Measurements from ENCODE around the gene ZNF24. TPM values are rescaled to one million over a fixed set of nuclear protein-coding genes. Genes with fewer than 3 reads are reported as not detected.

Gene ZNF24
- polyA plus RNA-seq (2011; rRNA removed): 18.4 and 25.7 TPM in 2 replicates
- polyA minus RNA-seq (2011; rRNA and poly(A)+ RNA removed): 29.0 and 34.7 TPM in 2 replicates

DNA sequence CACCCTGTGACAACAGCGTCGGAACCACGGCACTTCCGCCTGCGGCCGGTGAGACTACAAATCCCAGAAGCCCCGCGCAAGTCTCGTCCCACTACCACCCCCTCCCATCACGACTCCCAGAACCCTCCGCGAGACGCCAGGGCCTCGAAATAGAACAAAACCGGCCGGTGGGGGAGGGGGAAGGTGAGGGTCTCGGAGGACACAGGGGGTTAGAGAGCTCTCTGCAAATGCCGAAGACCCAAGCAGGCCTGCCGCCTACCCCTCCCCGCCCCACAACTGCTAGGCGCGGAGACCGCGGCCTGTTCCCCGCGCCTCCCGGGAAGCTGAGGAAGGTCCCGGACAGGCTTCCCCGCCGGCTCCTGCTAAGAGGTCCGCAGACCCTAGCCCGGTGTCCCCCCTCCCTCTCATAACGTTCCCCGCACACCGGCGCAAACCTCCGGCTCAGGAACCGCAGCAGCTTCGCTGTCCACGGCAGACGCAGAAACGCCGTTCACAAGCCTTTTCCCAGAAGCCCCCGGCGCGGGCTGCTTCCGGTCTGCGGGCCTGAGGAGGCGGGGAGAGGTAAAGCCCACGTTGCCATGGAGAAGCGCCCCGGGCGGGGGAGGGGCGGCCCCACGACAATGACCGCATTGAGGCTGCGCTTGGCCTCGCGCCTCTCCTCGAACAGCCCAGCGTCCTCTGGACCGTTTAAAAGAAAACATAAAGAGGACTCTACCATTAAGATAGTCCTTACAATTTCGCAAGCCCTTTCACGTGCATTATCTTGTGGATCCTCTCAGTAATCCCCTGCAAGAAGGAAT is at the start of gene ZNF24:
Gene ZNF24 (minus strand): TSS at position 485 of the 800 bp plus-strand sequence. CDS start 3,770 bp downstream, outside the sequence.
- Histone ChIP-seq H3K27ac (ENCODE audit: low read depth, low read length) (peak within 1 kb of the TSS; percentile 94), H3K27me3 (ENCODE audit: control insufficient read depth, insufficient read depth, low read length) (no peaks in the 10 kb centered on the region), H3K9me3 (ENCODE audit: control insufficient read depth, insufficient read depth, low read length) (no peaks in the 10 kb centered on the region), H3K4me3 (ENCODE audit: low read depth, low read length) (peak within 1 kb of the TSS; percentile 91)
- TF ChIP-seq, protein P1, sequence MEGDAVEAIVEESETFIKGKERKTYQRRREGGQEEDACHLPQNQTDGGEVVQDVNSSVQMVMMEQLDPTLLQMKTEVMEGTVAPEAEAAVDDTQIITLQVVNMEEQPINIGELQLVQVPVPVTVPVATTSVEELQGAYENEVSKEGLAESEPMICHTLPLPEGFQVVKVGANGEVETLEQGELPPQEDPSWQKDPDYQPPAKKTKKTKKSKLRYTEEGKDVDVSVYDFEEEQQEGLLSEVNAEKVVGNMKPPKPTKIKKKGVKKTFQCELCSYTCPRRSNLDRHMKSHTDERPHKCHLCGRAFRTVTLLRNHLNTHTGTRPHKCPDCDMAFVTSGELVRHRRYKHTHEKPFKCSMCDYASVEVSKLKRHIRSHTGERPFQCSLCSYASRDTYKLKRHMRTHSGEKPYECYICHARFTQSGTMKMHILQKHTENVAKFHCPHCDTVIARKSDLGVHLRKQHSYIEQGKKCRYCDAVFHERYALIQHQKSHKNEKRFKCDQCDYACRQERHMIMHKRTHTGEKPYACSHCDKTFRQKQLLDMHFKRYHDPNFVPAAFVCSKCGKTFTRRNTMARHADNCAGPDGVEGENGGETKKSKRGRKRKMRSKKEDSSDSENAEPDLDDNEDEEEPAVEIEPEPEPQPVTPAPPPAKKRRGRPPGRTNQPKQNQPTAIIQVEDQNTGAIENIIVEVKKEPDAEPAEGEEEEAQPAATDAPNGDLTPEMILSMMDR (IDR thresholded peaks at IDR 0.05; ENCODE audit: low read depth, low read length): no peak
- peak; percentile 67 for DNase-seq (ENCODE audit: low read depth, low spot score)
- CTCF ChIA-PET: interaction anchor here (0.7 to 3.9 kb wide), 3 partner anchors 10 to 247 kb away, joined by 3 to 33 read pairs (median 3); no protein-coding TSS in a partner anchor
- POLR2A ChIA-PET: interaction anchor here (0.6 to 1.7 kb wide), 5 partner anchors 9 to 537 kb away, joined by 3 to 7 read pairs (median 6); partner anchors contain the start of genes ZNF397 and ZSCAN30

DNA sequence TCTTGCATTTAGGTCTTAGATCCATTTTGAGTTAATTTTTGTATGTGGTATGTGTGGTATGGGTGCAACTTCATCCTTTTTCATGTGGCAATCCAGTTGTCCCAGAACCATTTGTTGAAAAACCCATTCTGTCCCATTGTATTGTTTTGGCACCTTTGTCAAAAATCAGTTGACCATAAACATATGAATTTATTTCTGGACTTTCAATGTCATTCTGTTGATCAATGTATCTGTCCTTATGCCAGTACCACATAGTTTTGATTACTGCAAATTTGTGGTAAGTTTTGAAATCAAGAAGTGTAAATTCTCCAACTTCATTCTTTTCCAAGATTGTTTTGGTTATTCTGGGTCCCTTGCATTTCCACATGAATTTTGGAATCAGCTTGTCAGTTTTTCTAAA is 49.5 kb upstream of the ZNF24 start:
- no peak for DNase-seq (ENCODE audit: low read depth, low spot score)
- Histone ChIP-seq H3K4me3 (ENCODE audit: low read depth, low read length) (no peak overlapping the region), H3K27ac (ENCODE audit: low read depth, low read length) (no peak overlapping the region), H3K9me3 (ENCODE audit: control insufficient read depth, insufficient read depth, low read length) (no peaks in the 10 kb centered on the region), H3K27me3 (ENCODE audit: control insufficient read depth, insufficient read depth, low read length) (no peaks in the 10 kb centered on the region)
- TF ChIP-seq, protein P1 (IDR thresholded peaks at IDR 0.05; ENCODE audit: low read depth, low read length): no peak
- ChIA-PET POLR2A (no interaction called here), CTCF (interaction anchor here (0.6 kb wide), 1 partner anchor 19 kb away, joined by 3 read pairs; no protein-coding TSS in a partner anchor)

DNA sequence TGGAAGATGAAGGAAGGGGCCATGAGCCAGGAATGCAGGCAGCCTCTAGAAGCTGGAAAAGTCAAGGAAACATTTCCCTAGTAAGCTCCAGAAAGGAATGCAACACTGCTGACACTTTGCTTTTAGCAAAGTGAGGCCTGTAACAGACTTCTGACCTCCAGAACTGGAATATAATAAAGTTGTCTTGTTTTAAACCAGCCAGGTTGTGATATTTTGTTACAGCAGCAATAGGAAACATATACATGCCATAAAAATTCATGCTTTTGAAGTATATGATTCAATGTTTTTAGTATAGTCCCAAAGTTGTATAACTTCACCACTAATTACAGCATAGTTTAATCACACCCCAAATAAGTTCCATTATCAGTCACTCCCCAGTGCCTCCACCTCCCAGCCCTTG is 48.2 kb upstream of the ZNF24 start:
- POLR2A ChIA-PET: no interaction called here
- no peak overlapping the region for H3K27ac ChIP-seq (ENCODE audit: low read depth, low read length)

DNA sequence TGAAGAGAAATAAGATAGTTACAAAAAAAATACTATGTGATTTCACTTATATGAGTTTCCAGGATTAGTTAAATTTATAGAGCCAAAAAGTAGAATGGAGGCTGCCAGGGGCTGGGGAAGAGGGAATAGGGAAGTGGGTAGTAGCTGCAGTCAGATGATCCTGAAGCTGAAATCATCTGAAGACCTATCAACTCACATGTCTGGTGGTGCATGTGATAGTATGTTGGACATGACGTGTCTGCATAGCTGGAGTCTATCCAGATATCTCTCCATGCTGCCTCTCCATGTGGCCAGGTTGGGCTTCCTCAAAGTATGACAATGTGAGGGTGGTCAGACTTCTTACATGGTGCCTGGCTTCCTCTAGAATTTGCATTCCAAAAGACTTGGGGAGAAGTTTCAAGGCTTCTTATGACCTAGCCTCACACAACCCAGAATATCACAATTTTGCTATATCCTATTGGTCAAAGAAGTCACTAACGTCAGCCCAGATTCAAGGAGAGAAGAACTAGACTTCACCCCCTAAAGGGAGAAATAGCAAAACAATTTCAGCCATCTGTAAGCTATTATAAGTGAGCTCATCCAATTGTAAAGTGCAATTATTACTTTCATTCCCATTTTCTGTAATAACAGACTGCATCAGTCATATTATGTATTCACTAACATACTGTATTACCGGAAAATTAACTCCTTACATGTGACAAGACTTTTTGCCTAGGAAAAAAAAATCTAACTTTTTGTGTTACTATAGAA is 46.9 kb upstream of the ZNF24 start:
- Histone ChIP-seq H3K9me3 (ENCODE audit: control insufficient read depth, insufficient read depth, low read length) (no peaks in the 10 kb centered on the region), H3K27ac (ENCODE audit: low read depth, low read length) (no peak overlapping the region), H3K4me3 (ENCODE audit: low read depth, low read length) (no peak overlapping the region), H3K27me3 (ENCODE audit: control insufficient read depth, insufficient read depth, low read length) (no peaks in the 10 kb centered on the region)
- DNase-seq (ENCODE audit: low read depth, low spot score): no peak
- POLR2A ChIA-PET: no interaction called here
- TF ChIP-seq, protein P1 (IDR thresholded peaks at IDR 0.05; ENCODE audit: low read depth, low read length): no peak
- CTCF ChIA-PET: no interaction called here

More for the DNA sequence above, 48.2 kb upstream of the ZNF24 start:
- CTCF ChIA-PET: no interaction called here
- DNase-seq (ENCODE audit: low read depth, low spot score): no peak
- Histone ChIP-seq H3K27me3 (ENCODE audit: control insufficient read depth, insufficient read depth, low read length) (no peaks in the 10 kb centered on the region), H3K4me3 (ENCODE audit: low read depth, low read length) (no peak overlapping the region), H3K9me3 (ENCODE audit: control insufficient read depth, insufficient read depth, low read length) (no peaks in the 10 kb centered on the region)
- TF ChIP-seq, protein P1 (IDR thresholded peaks at IDR 0.05; ENCODE audit: low read depth, low read length): no peak

All from AG04450 (cell line).